LNCAP (cell line): Measurements from ENCODE around the gene PROX2.

Experiments used
- CTCF ChIP-seq: fragments of 450-650 bp; IDR thresholded peaks from 2 replicates; pipeline ENCODE4 v1.5.1; 2017; ENCODE audit warnings: mild to moderate bottlenecking

Gene PROX2

GRCh38 chr14:74919421-74920165 lies 43.6 kb upstream of the PROX2 start:
- TF ChIP-seq CTCF, result no peak

GRCh38 chr14:74918380-74918779 lies 42.4 kb upstream of the PROX2 start:
- no peak for TF ChIP-seq CTCF

GRCh38 chr14:74917646-74918081 lies 41.7 kb upstream of the PROX2 start:
- TF ChIP-seq CTCF, result no peak

- TF ChIP-seq CTCF, result no peak
These were observed 41.2 kb upstream of the PROX2 start for GRCh38 chr14:74917178-74917543.

- TF ChIP-seq CTCF, result no peak
These were observed 39.9 kb upstream of the PROX2 start for GRCh38 chr14:74915826-74916225.

- TF ChIP-seq CTCF, result no peak
These were observed 39.5 kb upstream of the PROX2 start for GRCh38 chr14:74915426-74915825.

- peak; percentile 67 for TF ChIP-seq CTCF
These were observed 38.1 kb upstream of the PROX2 start for GRCh38 chr14:74913986-74914573.
